Activated gamma-delta T cell treated with Interleukin-2 at 50 U/mL for 16 hours (primary cell): Measurements from ENCODE around the gene COPS6.

Experiments
- DNase-seq: peaks from one replicate; pipeline ENCODE4 v3.0.0-alpha.2; 2020

COPS6 gene

DNA sequence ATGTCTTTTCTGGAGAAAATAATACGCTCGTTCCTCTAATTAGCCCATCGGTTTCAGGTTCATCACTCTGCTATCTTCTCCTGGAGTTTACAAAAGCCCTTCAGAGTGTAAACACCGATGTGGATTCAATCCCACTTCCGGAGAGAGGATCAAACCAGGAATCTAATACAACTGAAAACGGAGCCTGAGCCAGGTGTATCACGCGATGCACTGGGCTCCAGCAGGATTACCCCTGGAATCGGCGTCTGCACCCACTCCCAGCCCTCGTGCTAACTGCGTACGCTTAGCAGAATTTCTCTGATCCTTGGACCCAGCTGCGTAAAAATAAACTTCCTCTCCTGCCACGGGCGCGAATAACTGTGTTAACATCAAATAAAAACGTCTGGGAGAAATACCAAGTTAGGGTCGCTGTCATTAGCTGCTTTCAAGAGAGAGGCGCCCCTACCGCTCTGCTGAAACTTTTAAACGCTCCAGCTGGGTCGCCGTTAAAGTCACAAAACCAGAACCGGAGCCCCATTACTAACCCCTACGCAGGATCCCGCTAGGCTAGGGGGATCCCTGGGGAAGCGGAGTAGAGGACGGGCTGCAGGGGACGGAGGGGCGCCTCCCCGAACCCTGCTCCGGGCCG is 7.7 kb upstream of the COPS6 start:
- DNase-seq: no peak

DNA sequence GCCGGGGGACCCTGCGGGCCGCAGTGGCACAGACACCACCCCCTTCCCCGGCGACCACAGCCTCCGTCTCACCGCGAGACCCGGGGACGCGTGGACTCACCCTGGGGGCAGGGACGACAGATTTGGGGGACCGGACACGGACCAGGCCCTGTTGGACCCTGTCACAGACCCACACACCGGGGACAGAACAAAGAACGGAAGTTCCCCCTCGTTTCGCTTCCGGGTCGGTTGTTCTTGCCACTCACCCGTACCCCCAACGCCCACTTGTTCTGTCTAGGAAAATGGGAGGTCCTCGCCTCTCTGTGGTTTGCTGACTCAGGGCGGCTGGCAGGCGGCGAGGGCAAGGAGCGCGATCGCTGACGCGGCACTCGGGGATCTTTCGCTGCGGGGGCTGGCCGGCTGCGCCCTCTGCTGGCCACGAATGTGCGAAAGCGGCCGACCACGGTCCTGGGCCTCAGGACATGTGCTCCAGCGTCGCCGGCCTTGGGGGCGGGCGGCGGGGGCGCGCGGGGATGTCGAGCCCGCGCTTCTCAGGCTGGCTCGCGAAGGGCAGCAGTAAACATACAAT is 7.2 kb upstream of the COPS6 start, which contains the start of gene ZNF3:
Gene ZNF3 (minus strand): TSS at position 189 of the 568 bp plus-strand sequence. CDS start 4,366 bp downstream, outside the sequence.
- DNase-seq: peak; percentile 98

DNA sequence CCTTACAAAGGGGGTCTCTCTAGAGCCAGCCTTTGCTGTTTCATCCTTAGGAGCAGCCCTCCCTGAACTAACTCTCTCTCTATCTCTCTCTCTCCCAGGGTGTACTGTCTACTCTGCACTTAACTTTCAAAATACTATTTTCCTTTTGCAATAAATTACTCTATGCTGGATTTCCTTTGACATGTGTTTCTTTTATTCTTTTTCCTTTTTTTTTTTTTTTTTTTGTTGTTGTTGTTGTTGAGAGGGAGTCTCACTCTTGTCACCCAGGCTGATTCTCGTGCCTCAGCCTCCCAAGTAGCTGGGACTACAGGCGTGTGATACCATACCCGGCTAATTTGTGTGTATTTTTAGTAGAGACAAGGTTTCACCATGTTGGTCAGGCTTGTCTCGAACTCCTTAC is 5.8 kb upstream of the COPS6 start:
- DNase-seq: no peak

DNA sequence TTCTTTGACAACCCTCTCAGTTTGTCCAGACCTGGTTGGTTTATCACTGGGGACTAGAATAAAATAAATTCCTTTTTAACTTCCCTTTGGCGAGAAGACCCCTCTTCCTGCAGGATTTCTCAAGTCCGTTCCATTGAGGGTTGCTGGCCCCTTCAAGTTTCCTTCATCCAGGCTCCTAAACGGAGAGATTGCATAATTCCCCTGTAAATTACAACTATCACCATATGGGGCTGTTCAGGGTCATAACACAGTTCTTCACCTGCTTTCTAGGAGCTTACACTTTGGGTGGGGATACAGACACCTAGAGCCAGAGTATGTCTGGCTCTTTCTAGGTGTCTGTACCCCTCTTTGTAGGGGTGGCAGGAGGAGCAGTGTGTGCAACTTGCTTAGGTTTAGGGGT is 3.3 kb upstream of the COPS6 start:
- DNase-seq: no peak

DNA sequence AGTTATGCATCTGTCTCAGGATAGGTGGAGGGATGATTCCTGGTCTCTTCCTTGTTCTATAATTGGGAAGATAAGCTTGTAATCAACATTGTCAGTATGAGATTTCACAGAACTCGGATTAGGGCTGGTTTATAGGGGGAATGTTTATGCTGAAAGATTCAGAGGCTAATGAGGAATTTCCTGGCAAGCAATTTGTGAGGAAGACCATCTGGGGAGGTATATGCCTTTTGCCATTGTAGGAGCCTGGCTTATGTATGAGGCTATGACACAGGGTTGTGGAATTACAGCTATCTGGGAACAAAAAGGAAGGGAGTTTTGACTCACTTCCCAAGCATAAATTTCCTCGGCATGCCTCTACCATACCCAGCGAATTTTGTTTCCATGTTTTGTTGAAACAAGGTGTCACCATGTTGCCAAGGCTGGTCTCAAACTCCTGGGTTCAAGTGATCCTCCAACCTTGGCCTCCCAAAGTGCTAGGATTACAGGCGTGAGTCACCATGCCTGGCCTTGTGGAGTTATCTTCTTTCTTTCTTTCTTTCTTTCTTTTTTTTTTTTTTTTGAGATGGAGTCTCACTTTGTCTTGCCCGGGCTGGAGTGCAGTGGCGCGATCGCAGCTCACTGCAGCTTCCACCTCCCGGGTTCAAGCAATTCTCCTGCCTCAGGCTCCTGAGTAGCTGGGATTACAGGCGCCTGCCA is 1.6 kb upstream of the COPS6 start:
- DNase-seq: no peak

DNA sequence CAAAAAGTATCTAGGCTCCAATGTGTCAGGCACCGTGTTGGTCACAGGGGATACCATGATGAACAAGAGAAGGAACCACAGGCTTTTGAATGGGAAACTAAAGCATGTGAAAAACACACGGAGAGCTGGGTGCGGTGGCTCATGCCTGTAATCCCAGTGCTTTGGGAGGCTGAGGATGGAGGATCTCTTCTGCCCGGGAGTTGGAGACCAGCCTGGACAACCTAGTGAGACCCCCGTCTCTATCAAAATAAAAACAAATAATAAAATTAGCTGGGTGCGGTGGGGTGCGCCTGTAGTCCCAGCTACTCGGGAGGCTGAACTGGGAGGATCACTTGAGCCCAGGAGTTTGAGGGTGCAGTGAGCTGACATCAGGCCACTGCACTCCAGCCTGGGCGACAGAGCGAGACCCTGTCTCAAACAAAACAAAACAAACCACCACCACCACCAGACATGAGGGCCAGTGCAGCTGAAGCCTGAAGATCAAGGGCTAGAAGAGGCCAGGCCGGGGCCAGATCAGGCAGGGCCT is 611 bp upstream of the COPS6 start:
- DNase-seq: no peak

DNA sequence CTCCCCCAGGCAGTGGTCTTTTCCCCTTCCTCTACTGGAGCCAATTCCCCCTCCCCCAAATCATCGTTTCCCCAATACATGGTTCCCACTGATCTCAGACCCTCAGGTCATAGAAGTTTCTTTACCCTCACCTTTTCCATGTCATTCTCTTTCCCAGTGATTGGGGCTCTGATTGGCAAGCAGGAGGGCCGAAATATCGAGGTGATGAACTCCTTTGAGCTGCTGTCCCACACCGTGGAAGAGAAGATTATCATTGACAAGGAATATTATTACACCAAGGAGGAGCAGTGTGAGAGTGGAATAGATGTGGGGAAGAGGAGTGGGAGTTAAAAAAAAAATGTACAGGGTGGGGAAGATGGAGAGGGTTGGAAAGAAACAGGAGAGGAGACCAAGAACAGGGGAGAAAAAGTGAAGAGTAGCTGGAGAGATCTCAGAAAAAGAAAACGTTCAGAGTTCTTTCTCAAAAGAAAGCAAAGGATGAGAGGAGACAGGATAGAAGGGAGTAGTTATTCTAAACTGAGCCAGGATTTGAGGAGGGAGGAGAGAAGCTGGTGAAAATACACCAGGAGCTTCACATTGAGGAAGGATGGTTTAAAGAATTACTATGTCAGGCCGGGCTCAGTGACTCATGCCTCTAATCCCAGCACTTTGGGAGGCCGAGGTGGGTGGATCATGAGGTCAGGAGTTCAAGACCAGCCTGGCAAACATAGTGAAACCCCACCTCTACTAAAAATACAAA is 858 bp downstream of the COPS6 start:
- no peak for DNase-seq

DNA sequence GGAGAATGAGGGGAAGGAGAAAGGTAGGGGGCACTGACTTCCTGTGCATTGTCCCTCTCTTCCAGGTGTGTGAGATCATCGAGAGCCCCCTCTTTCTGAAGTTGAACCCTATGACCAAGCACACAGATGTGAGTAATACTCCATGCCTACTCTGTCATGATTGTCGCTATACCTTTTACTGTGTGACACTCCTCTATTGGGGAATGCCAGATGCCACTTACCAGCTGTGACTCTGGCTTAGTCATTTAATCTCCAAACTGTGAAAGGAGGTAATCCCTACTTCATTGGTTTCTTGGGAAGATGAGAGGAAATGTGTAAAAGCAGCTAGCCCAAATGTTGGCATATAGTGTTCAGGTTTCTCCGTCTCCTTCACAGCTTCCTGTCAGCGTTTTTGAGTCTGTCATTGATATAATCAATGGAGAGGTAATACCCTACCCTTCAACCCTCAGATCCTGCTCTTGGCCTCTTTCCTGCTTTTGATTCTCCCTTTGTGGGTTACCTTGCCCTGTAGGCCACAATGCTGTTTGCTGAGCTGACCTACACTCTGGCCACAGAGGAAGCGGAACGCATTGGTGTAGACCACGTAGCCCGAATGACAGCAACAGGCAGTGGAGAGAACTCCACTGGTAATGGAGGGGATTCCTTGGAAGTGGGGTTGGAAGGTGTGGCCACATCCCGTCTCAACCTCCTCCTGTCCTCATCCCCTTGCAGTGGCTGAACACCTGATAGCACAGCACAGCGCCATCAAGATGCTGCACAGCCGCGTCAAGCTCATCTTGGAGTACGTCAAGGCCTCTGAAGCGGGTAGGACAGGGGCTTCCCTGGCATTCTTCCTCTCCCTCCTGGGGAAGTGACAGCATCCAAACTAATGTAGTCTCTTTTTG is 2.0 kb downstream of the COPS6 start:
- no peak for DNase-seq

DNA sequence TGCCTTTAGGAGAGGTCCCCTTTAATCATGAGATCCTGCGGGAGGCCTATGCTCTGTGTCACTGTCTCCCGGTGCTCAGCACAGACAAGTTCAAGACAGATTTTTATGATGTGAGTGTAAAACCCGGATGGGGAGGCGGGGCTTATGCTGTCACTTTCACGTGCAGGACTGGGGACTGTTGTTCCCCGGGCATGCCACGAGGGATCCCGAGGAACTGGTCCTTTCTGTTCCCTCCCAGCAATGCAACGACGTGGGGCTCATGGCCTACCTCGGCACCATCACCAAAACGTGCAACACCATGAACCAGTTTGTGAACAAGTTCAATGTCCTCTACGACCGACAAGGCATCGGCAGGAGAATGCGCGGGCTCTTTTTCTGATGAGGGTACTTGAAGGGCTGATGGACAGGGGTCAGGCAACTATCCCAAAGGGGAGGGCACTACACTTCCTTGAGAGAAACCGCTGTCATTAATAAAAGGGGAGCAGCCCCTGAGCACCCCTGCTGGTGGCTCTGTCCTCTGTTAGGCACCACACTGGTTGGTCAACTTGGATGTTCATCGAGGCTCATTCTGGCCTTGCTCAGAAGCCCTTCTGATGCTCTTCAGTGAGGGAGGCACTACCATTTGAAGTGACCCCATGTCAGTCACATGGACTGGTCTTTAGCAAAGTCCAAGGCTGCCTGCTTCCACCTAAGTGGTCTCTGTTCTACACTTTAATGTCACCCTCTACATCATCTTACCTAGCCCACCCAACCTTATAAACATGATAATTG is 2.8 kb downstream of the COPS6 start:
- no peak for DNase-seq

DNA sequence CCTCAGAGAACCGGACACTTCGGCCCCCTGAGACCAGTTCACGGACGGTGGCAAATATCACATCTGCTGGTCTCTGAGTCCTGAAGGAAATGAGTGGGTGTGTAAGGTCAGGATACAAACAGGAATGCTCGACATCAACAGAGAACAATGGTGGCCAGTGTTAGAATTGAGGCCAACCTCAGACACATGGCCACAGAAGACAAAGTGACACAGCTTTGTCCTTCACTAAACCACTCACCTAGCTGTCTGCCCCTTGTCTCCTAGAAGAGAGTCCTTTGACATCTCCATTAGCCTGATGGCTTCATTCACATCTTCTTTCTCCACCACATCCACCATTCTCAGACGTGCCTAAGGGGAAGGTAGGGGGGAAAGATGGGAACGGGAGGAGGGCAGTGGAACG is 4.3 kb downstream of the COPS6 start:
- no peak for DNase-seq

DNA sequence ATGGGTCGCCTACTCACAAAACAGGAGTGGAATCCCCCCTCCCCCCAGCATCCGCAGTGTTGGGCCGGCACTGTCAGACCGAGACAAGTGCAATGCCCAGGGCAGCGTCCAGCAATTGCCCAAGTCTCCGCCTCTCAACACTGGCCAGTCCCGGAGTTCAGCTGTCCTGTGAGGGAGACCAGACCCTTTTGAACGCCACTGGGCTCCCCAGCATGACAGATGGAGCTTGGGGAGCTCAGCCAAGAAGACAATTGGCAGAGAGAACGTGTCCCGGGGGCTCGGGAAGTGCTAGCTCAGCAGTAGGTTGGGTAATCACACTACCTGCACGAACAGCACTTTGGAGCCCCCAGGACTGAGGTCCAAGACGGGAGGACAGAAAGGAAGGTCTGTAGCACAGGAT is 4.7 kb downstream of the COPS6 start:
- DNase-seq: no peak

DNA sequence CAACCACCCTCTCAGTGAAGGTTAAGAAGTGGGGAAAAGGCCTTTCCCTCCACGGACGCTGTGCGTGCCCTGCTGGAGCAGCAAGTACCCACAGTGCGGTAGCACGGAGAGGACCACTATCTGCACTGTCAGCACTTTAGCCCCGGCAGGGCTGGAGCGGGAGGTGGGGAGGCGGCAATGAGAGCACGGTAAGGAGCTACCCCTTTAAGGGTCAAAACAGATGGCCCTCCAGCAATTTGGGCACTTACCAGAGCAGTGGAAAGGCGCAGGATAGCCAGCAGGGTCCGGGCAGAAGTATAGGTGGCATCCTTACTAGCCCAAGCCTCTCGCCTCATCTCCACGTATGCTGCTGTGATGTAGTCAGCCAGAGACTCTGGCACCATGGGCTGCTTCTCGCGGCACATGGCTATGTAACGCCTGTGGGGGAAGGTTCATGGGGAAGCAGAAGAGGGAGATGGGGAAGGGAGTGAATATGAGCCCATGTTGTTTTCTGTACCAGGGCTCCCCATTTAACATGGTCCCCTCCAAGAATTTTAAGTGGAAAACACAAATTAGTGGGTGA is 5.2 kb downstream of the COPS6 start:
- DNase-seq: no peak

DNA sequence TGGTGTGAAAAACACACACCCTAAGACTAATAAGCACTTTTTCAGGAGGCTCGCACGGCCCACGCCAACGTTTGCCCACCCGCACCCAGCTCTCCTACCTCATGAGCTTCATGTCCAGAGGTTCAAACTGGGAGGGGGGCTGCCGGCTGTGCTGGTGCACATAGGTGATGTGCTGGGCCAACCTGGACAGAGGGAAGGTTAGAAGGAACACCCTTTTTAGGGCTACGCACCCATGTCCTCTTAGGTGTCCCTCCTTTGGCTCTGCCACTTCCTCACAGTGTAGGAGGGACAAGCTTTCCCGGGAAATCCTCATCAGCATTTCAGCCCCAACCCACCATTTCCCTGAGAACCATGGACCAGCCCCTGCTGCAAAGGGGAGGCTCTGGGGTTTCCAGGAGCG is 6.5 kb downstream of the COPS6 start:
- no peak for DNase-seq

DNA sequence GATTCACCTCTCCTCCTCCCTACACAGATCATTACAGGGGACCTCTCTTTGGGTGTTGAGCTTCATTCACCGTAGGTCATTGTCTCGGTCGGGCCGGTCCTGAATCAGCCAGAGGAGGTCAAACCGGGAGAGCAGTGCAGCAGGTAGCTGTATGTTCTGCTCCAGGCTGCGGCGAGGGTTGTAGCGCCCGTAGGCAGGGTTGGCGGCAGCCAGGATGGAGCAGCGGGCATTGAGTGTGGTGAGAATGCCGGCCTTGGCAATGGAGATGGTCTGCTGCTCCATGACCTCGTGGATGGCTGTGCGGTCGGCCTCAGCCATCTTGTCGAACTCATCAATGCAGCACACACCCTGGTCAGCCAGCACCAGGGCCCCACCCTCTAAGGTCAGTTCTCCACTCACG is 6.9 kb downstream of the COPS6 start:
- DNase-seq: no peak

DNA sequence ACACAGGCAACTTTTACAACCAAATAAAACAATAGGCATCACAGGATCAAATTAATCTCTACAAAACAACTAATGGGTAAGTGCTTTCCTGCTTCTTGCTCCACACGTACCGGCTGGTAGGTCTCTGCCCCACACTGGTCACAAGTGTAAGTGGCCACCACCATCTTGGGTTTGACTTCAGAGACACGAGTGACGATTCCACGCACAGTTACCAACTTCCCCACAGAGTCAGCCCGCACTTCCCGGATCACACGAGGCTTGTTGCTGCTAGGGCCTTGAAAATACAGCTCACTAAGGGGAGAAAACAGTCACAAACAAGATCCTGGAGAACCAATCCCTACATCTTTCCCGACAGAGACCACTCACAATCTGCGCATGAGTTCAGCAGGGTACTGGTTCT is 10.1 kb downstream of the COPS6 start:
- no peak for DNase-seq

DNA sequence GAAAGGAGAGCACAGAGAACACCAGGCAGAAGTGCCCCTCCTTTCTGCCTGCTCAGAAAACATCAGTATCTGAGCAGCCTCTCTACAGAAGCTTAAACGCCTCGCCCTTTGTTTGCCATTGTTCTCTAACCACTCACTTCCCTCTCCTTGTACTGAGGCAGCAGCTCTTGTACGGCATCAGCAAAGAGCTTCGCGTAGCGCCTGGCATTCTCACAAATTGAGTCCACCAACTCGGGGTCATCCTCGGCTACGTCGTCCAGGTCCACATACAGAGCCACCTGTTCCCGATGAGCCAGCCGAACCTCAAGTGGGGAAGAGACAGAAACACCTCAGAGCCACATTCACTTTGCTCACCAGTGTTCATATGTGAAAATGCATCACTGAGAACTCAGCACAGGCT is 10.7 kb downstream of the COPS6 start:
- DNase-seq: no peak

DNA sequence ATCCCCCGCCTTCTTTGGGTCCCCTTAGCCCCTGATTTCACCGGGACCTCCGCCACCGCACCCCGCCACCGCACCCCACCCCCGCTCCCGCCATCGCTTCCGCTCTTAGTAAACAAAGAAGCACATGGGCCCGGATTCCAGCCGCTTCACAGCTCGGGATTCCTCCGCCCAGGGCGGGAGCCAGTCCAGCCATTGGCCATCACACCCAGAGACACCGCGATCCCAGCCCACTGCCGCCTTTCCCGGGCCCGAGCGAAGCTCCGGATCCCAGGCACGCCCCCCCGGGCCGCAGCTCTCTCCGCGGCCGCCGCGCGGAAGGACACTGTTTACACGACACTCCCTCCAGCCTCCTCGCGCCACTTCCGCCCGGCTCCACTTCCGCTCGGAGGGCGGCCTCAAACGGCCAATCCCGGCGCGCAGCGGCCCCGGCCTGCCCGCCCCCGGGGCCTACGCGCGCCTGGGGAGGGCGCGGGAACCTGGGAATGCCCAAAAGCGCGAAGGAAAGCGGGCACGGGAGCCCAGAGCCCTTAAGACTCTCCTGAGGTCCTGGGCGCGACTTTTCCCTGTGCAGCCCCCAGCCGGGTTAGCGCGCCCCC is 11.7 kb downstream of the COPS6 start:
- peak; percentile 83 for DNase-seq

DNA sequence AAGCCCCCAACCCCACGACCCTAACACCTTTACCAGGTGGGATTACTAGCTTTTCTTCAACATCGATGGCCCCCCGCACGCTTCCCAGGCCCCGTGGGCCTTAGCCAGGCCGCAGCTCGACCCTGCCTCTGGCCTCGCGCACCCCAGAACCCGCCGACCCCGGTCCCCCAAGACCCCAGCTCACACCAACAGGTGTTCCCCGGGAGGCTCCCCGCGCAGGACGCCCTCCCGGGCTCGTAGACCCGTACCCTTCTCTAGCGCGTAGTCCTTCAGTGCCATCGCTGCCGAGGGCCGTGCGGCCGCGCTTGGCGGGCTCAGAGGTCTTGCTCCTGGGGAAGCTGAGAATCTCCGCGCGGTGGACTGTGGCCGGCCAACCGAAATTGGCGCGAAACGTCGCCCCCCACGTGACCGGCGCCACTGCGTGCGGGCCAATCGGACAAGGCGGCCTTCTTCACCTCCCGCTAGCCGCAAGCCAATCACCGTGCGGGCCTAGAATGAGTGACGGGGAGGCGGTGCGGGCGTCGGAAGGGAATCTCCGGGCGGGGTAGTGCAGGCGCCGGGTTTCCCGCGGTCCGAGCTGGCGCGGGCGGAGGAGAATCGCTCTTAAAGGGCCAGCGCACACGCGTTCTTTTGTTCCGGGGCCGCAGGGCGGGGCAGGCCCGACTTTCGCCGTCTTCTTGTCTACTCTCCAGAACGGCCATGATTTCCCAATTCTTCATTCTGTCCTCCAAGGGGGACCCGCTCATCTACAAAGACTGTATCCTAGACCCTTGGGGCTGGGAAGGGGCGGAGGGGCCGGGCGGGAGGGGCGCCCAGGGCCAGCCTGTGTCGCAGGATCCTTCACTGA is 12.5 kb downstream of the COPS6 start, which contains the start of the genes AP4M1 and MCM7:
Gene AP4M1 (plus strand): TSS at position 628 of the 847 bp plus-strand sequence. CDS start 72 bp downstream, at position 700.
Gene MCM7 (minus strand): TSS at position 382 of the 847 bp plus-strand sequence. CDS start 103 bp downstream, at position 279.
- peak; percentile 96 for DNase-seq
